D341Med (cell line): ENCODE data around the gene ERG.

Source experiments
- DNase-seq: peaks from one replicate; pipeline ENCODE4 v3.0.0; 2012; ENCODE audit warnings: low spot score

The ERG gene

GRCh38 chr21:38472412-38473108 is 25.7 kb downstream of the ERG start:
- no peak for DNase-seq

- no peak for DNase-seq
These were observed 26.5 kb downstream of the ERG start for GRCh38 chr21:38471766-38472165.

- no peak for DNase-seq
These were observed 27.5 kb downstream of the ERG start for GRCh38 chr21:38470755-38471154.

DNA sequence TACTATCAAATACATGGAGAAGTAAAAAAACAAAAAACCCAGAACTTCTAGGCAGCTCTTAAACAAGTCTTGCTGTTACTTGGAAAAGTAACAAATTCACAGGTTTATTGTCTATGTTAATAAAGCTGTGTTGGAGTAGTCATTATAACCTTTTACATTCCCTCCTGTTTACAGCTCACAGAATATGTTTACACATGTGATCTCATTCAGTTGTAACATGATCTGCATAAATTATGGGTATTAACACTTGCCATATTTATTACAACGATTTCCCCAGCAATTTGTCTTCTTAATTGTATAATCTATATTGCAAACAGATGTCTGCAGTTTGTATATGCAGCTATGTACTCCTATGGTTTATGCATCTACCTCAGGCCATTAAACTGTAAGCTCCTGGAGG is 28.6 kb downstream of the ERG start:
- DNase-seq = no peak

DNA sequence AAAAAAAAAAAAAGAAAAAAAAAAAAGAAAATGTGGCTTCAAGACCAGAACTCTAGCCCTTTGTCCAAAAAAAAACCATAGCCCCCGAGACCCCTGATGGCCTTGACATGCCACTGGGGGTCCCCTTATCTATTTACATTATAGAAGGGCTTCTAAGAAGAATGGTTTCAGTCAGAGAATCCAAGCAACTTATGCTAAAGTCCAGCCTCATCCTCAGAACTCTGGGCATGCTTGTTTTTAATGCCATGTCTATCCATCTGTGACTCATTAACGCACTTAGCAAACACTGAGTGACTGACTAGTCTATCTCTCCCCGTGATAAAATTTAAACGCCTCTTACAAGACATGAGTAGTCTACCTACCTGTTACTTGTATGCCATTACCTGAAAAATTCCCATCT is 29.3 kb downstream of the ERG start:
- DNase-seq = no peak

DNA sequence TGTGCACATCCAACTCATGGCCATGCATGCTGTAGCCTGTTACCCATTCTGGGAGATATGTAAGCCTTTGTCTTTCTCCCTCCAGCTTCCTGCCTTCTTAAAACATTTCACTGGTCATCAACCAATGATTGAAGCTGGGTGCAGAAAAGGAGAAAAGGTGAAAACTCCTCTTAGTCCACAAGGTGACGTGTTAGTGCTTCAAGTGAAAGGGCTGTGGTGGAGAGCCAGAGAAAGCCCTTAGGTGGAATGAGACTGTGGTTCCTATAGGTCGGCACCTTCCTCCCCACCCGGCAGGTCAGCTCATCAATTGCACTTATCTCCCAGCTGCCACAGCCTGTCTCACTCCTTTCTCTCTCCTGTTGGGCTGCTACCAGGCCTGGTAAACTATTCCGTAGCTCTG is 30.4 kb downstream of the ERG start:
- no peak for DNase-seq

DNA sequence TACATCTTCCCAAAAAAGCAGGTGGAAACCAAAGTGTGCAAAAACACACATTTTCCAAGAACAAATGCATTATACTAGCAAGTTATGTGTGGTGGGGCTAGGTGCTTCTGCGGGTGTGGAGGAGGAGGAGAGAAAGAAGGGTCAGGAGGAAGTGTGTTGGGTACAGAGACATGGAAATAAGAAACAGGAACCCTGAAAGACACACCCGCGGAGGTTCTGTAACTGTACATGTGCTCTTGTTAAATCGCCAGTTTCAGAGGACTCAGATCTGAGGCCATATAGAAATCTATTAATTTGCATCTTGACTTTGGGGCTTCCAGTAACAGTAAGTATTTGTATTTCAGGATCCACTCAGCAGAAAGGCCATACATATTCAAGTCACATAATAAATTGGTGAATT is 30.9 kb downstream of the ERG start:
- DNase-seq = no peak

DNA sequence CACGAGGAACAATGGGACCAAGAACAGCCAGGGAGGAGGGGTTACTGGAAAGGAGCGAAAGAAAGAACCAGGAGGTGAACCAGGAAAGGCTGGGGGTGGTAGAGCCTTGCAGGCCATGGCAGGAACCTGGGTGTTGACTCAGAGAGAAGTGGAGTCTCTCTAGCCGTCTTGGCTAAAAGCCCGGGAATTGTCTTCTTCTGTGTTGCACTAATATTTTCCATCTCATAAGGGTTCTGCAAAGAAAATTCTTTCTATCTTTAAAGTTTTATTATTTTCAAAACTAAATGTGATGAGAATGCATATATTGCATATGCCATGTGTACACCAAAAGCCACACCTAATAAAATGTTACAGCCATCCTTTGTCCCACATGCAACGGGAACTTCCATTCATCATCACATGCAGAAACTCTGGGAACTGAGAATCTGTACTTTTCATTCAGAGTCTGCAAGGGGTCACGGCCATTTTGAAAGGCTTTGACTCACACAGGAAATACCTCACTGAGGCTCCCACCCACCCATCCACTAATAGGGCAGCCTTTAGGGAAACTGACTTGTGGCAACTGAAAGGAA is 38.0 kb downstream of the ERG start:
- no peak for DNase-seq

DNA sequence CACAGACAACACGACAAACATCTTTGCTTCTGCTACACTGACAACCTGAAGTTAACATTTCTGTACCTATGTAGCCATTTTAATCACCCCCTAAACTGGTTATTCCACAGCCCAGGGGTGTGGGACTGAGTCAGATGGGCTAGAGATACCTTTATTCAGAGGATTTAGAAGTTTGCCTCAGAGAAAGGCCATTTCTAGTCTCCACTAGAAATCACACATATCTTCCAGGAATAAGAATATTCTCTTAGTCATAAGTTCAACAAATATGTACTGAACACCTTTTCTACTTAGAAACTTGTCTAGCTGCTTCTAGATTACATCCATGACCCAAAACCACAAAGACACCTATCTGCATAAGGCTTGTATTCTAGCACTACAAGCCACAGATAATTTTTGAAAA is 38.8 kb downstream of the ERG start:
- no peak for DNase-seq

- no peak for DNase-seq
These were observed 42.9 kb downstream of the ERG start for GRCh38 chr21:38455403-38455802.

DNA sequence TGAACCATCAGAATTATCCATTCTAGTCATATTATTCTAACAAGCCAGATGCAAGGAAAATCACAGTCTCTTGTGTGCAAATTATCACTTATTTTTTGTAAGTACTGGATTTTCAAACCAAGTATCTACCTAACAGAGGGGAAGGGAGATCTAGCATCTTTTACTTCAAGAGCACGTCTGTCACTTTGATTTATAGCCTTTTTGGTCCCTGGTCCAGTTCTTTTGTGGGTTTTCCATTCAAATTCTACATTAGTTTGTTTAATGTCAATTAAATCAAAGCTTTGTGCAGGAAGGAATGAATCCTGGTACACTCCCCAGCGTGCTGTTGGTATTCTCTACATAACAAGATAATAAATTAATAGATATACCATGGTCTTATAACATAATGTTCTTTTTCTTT is 43.6 kb downstream of the ERG start:
- no peak for DNase-seq

GRCh38 chr21:38454161-38454560 is 44.1 kb downstream of the ERG start:
- no peak for DNase-seq

- no peak for DNase-seq
These were observed 49.4 kb downstream of the ERG start for GRCh38 chr21:38448671-38449385.

DNA sequence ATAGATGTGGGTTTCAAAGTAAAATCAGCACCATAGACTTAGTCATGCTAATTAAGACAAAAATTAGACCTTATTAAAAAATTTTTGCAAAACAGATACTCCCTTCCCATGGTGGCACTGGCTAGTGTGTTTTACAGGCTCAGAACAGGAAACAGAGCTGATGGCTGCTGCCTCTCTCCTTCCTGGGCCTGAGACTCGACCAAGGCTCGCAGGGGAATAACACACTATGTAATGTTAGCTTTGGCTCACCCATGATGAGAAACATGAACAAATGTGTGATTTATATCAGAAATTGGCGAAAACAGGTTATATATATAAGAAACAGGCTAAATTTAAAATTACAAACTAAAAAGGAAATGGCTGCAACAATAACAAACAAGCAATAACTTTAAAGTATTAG is 50.7 kb downstream of the ERG start:
- DNase-seq = no peak

DNA sequence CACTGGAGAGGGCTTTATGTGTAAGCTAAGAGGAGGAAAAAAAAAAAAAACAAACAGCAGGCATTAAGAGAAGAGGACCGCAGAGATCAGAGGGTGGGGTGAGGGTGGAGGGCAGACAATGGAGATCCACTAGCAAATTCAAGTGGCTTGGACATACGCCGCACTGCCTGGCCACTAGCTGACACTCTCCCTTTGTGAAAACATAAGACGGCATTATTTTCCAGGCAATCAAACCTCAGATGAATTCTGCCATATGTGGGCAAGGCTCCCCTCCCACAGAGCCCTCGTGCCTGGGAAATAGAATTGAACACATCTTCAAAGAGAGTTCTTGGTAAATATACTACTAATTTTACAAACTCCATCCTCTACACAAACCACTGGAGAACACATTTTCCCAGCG is 53.6 kb downstream of the ERG start:
- no peak for DNase-seq

DNA sequence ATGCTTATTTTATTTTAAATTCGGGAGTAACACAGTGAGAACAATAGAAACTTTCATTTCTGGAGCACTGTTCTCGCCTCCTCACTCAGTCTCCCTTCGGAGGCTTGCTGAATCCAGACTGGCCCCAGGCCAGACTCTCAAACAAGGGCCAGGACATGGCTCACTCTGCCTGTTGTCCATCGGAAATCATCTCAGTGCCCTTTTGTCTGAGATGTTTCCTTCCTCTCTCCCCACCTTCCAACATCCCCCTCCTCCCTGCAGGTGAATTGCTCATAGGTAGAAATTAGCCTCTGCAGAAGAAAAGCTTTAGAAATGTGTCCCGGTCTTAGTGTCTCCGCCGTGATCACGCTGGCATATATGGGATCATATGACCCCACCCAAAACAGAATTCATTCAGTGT is 55.2 kb downstream of the ERG start:
- no peak for DNase-seq

- no peak for DNase-seq
These were observed 57.1 kb downstream of the ERG start for GRCh38 chr21:38441153-38441552.

DNA sequence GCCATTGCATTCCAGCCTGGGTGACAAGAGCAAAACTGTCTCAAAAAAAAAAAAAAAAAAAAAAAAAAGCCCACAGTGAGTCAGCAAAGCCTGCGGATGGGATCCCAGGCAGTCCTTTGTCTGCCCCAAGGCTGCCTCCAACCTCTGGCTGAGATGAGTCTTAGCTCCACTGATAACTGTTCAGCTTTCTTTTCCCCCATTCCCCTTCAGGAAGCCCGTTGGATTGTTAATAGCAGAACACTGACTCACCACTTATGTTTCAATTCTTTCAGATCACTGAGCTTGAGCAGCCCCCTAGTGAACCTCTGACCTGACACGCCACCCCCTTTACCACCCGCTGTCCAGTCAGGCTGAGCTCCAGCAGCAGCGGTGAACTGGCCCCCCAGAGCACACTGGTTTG is 57.5 kb downstream of the ERG start:
- DNase-seq = no peak

DNA sequence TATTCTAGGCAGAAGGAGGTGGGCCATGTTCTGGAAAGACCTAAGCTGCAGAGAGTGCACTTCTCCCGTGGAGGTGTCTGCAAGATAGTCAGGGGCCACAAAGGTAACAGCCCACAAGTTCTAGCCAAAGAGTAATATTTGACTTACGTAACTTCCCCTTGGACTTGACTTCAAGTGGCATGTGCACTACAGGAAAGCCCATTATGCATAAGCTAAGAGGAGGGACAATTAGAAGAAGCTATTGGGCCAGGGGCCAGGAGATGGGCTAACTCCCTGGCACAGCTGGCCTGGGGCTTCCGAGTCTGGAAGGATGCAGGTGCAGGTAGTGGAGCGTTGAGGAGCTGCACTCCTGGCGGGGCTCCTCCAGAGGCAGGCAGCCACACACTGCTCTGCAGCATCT is 58.3 kb downstream of the ERG start:
- no peak for DNase-seq

DNA sequence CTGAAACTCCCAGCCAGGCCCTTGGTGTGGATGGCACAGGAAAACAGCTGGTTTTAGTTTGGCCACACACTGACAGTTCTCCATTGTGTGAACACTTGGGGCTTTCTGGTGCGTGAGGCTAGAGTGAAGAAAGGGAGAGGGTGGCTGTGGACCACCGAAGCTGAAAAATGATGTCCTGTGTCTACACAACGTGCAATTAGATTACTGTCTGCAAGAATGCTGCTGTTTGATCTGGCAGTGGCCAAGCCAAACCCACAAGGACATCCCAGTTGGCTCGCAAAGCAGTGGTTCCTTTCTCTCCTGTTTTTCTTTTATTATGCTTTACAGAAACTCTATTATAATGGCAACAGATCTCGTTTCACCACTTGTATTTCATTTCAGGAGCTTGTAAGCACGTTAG is 58.9 kb downstream of the ERG start:
- DNase-seq = no peak

GRCh38 chr21:38438462-38438893 is 59.8 kb downstream of the ERG start:
- no peak for DNase-seq

DNA sequence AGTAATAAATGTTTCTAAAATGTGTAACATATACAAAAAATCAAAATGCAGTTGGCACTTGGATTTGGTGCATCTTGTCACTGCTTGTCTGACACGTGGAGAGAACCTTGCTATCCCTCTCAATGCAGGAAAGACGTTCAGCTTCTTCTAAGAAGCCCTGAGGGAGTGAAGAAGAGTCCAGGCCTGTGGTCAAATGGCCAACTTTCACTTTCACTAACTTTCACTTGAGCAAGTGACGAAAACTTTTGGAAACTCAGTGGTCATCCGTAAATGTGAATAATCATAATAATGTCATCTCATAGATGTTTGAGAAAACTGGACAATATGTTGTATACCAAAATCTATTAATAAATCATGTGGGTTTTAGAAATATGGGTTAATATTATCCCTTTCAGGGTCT is 61.9 kb downstream of the ERG start:
- DNase-seq = no peak

DNA sequence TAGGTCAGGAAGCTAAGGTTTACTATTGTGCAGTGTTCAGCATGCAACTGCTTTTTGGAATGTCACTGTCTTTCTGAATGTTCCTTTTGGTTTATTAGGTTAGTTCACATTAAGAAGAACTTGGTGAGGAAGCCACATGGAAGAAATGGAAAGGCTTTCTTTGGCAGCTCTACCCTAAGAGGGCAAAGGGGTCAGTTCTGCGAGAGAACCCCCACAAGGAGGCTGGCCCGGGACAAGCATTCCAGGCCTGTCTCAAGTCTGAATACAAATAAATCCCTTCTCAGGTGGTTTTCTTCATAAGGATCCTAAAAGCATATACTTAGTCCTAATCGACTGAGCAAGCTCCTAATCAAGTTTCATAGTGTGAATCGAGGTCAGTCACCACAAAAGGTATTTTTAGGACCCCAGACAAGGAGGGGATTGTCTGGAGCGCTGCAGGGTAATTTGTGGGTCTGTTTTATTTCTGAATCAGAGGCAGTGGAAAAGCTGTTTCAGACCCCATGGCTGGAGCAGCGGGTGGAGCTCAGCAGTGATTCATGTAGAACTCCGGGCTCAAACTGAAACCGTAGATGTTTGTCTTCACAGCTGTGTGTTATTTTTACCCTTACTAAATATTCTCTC is 63.3 kb downstream of the ERG start:
- DNase-seq = no peak
